H1 (cell line): ENCODE measurements around the gene CREG2. TPM values are rescaled to one million over a fixed set of nuclear protein-coding genes. Genes with fewer than 3 reads are reported as not detected.

Source experiments
- CTCF ChIA-PET: fragments of 300-600 bp; sonication (Branson Sonifier 250); formaldehyde crosslinking; loops from one replicate; lab custom pipeline; 2021; ENCODE audit not compliant: partially characterized antibody; lab: Charles Lee
- POLR2A ChIA-PET: fragments of 300-600 bp; sonication (Branson Sonifier 250); formaldehyde crosslinking; loops from one replicate; lab custom pipeline; 2021; ENCODE audit warnings: inconsistent platforms; ENCODE audit not compliant: partially characterized antibody; lab: Charles Lee
- DNase-seq, 2 experiments: peaks; one replicate each; pipeline versions ENCODE4 v3.0.0 to v3.0.0-alpha.2; 2010 to 2022; ENCODE audit warnings: low spot score in 2 of 2, low read depth in 1 of 2, mixed read lengths in 1 of 2
- FAIRE-seq: peaks from 2 replicates; lab custom pipeline; 2011; peaks lifted over from hg19 to GRCh38; lab: Jason Lieb, UNC
- H2AFZ ChIP-seq: 2 replicates; pipeline ENCODE4 v1.8.1; 2012; ENCODE audit warnings: low read length, inconsistent platforms
- H2AK5ac ChIP-seq: 2 replicates; pipeline ENCODE4 v1.6.1; 2013; ENCODE audit warnings: low read depth, low read length
- H2BK120ac ChIP-seq: replicated peaks from 2 replicates; pipeline ENCODE3; 2013; ENCODE audit warnings: low read depth, low read length, inconsistent platforms
- H2BK12ac ChIP-seq: 2 replicates; pipeline ENCODE4 v1.6.1; 2013; ENCODE audit warnings: low read depth, low read length
- H2BK15ac ChIP-seq: 2 replicates; pipeline ENCODE4 v1.6.1; 2013; ENCODE audit warnings: low read length
- H2BK20ac ChIP-seq: 2 replicates; pipeline ENCODE4 v1.6.1; 2013; ENCODE audit warnings: low read length
- H2BK5ac ChIP-seq: 2 replicates; pipeline ENCODE4 v1.6.1; 2013; ENCODE audit warnings: low read depth, low read length
- H3K14ac ChIP-seq: 2 replicates; pipeline ENCODE4 v1.6.1; 2013; ENCODE audit warnings: inconsistent platforms; ENCODE audit not compliant: insufficient read length
- H3K18ac ChIP-seq: 2 replicates; pipeline ENCODE4 v1.6.1; 2013; ENCODE audit warnings: low read length; ENCODE audit errors: extremely low read depth
- H3K23ac ChIP-seq: 2 replicates; pipeline ENCODE4 v1.6.1; 2013; ENCODE audit warnings: inconsistent platforms; ENCODE audit not compliant: insufficient read length
- H3K23me2 ChIP-seq: 2 replicates; pipeline ENCODE4 v1.6.1; 2013; ENCODE audit warnings: low read depth, low read length
- H3K27ac ChIP-seq: 2 replicates; pipeline ENCODE4 v1.6.1; 2011; ENCODE audit warnings: low read depth, low read length, inconsistent platforms
- H3K27me3 ChIP-seq, 4 experiments: replicated peaks in 1 of 4; 1 replicate in 1 of 4; 2 replicates in 3 of 4; pipeline versions ENCODE4 v1.6.1 to v1.8.1; 2011 to 2013; ENCODE audit warnings: low read length in 3 of 4, mild to moderate bottlenecking in 3 of 4, inconsistent platforms in 2 of 4, mixed read lengths in 2 of 4, moderate library complexity in 1 of 4; ENCODE audit not compliant: control insufficient read depth in 3 of 4, insufficient read depth in 3 of 4; ENCODE audit errors: extremely low read depth in 1 of 4
- H3K36me3 ChIP-seq, 4 experiments: 2 replicates each; pipeline versions ENCODE4 v1.6.1 to v1.8.1; 2011 to 2013; ENCODE audit warnings: mild to moderate bottlenecking in 4 of 4, low read length in 3 of 4, moderate library complexity in 2 of 4, control low read depth in 1 of 4, inconsistent platforms in 1 of 4; ENCODE audit not compliant: insufficient read depth in 4 of 4, control insufficient read depth in 2 of 4
- H3K4ac ChIP-seq: replicated peaks from 2 replicates; pipeline ENCODE3; 2013; ENCODE audit warnings: low read length, low read depth, mixed read lengths, inconsistent platforms; ENCODE audit not compliant: insufficient read length
- H3K4me1 ChIP-seq, 4 experiments: replicated peaks in 1 of 4; 1 replicate in 1 of 4; 2 replicates in 3 of 4; pipeline versions ENCODE4 v1.6.1 to v1.8.1; 2011 to 2013; ENCODE audit warnings: low read length in 3 of 4, inconsistent platforms in 2 of 4, mixed read lengths in 1 of 4; ENCODE audit not compliant: insufficient read depth in 4 of 4, control insufficient read depth in 3 of 4
- H3K4me2 ChIP-seq, 2 experiments: 2 replicates each; pipeline versions ENCODE4 v1.6.1 to v1.8.1; 2011 to 2013; ENCODE audit warnings: low read depth in 2 of 2, low read length in 2 of 2, control low read depth in 1 of 2, inconsistent platforms in 1 of 2, mild to moderate bottlenecking in 1 of 2; ENCODE audit not compliant: insufficient read depth in 1 of 2
- H3K4me3 ChIP-seq, 4 experiments: fragments of 200-600, 300-600 bp in 1 of 4; sonication (generic), shearing (Covaris generic), sonication (Bioruptor Twin) in 1 of 4; 2 replicates each; pipeline versions ENCODE4 v1.5.1 to v1.8.1; 2011 to 2016; ENCODE audit warnings: low read length in 4 of 4, low read depth in 3 of 4, control low read depth in 2 of 4, inconsistent platforms in 2 of 4, mild to moderate bottlenecking in 2 of 4, mixed read lengths in 1 of 4, moderate library complexity in 1 of 4; ENCODE audit not compliant: insufficient read depth in 2 of 4; ENCODE audit errors: extremely low read depth in 1 of 4
- H3K56ac ChIP-seq: replicated peaks from 2 replicates; pipeline ENCODE3; 2013; ENCODE audit warnings: low read depth, mild to moderate bottlenecking, mixed read lengths, low read length, inconsistent platforms; ENCODE audit not compliant: insufficient read length
- H3K79me1 ChIP-seq: 2 replicates; pipeline ENCODE4 v1.6.1; 2013; ENCODE audit warnings: low read depth, low read length, control low read depth
- H3K79me2 ChIP-seq, 2 experiments: 2 replicates each; pipeline versions ENCODE4 v1.6.1 to v1.8.1; 2012 to 2013; ENCODE audit warnings: low read length in 2 of 2, mild to moderate bottlenecking in 2 of 2, inconsistent platforms in 1 of 2; ENCODE audit not compliant: insufficient read depth in 2 of 2, control insufficient read depth in 1 of 2
- H3K9ac ChIP-seq, 4 experiments: replicated peaks in 1 of 4; 1 replicate in 1 of 4; 2 replicates in 3 of 4; pipeline versions ENCODE4 v1.6.1 to v1.8.1; 2011 to 2013; ENCODE audit warnings: low read depth in 3 of 4, low read length in 3 of 4, control low read depth in 2 of 4, mild to moderate bottlenecking in 2 of 4, moderate library complexity in 2 of 4, inconsistent platforms in 1 of 4; ENCODE audit errors: extremely low read depth in 1 of 4
- H3K9me3 ChIP-seq, 2 experiments: 2 replicates each; pipeline versions ENCODE4 v1.6.1 to v1.8.1; 2012 to 2013; ENCODE audit warnings: mild to moderate bottlenecking in 2 of 2, moderate library complexity in 2 of 2, control low read depth in 1 of 2, inconsistent platforms in 1 of 2, low read depth in 1 of 2, low read length in 1 of 2, mixed read lengths in 1 of 2; ENCODE audit not compliant: insufficient read depth in 2 of 2
- H4K20me1 ChIP-seq, 2 experiments: replicated peaks in 1 of 2; 2 replicates each; pipeline versions ENCODE3 to v1.8.1; 2011 to 2013; ENCODE audit warnings: inconsistent platforms in 2 of 2, low read length in 2 of 2, mild to moderate bottlenecking in 1 of 2; ENCODE audit not compliant: insufficient read depth in 2 of 2, control insufficient read depth in 1 of 2
- H4K5ac ChIP-seq: 2 replicates; pipeline ENCODE4 v1.6.1; 2013; ENCODE audit warnings: low read length, low read depth, mixed read lengths, inconsistent platforms; ENCODE audit not compliant: insufficient read length
- H4K8ac ChIP-seq: 2 replicates; pipeline ENCODE4 v1.8.0; 2013; ENCODE audit warnings: mild to moderate bottlenecking, moderate library complexity, low read length, inconsistent platforms; ENCODE audit not compliant: insufficient read depth; ENCODE audit errors: extremely low read depth
- H4K91ac ChIP-seq: replicated peaks from 2 replicates; pipeline ENCODE3; 2013; ENCODE audit warnings: low read length, mixed read lengths, inconsistent platforms; ENCODE audit not compliant: insufficient read length
- HDAC6 ChIP-seq: IDR thresholded peaks from one replicate; pipeline ENCODE4 v1.7.1; 2012; ENCODE audit warnings: low read depth, mild to moderate bottlenecking, inconsistent platforms, low read length, moderate library complexity
- KDM1A ChIP-seq: fragments of 200-600, 300-600 bp; sonication (generic); IDR thresholded peaks from 2 replicates; pipeline ENCODE4 v1.7.1; 2016; ENCODE audit warnings: mild to moderate bottlenecking, low read length, borderline replicate concordance
- SIRT6 ChIP-seq: IDR thresholded peaks from one replicate; pipeline ENCODE4 v1.7.1; 2012; ENCODE audit warnings: low read length, inconsistent platforms
- TBP ChIP-seq: IDR thresholded peaks from 2 replicates; pipeline ENCODE4 v1.6.1; 2011; ENCODE audit warnings: low read depth, low read length, improper control_type of control experiment
- TEAD4 ChIP-seq: IDR thresholded peaks from 2 replicates; pipeline ENCODE4 v1.6.1; 2012; ENCODE audit warnings: low read depth, low read length, inconsistent platforms, mixed read lengths
- WGBS, 2 experiments: shearing (Covaris generic) in 1 of 2; methylation state at CpG; one replicate each; pipeline versions ENCODE4 v1.1.6 to v1.1.7; 2013 to 2015; ENCODE audit warnings: low lambda C conversion rate in 2 of 2, mixed read lengths in 2 of 2, inconsistent platforms in 1 of 2, low coverage in 1 of 2, missing lambda C conversion rate in 1 of 2; ENCODE audit not compliant: insufficient replicate concordance in 2 of 2, insufficient coverage in 1 of 2, insufficient read length in 1 of 2; ENCODE audit errors: extremely low coverage in 1 of 2, missing lambda C conversion rate in 1 of 2; 5-methylcytosine and 5-hydroxymethylcytosine counted together
- polyA plus RNA-seq, 7 experiments: library from polyadenylated mRNA; depleted of rRNA in 3 of 7; stranded (reverse) in 5 of 7; unstranded in 2 of 7; fragments of >200 nt in 5 of 7; fragments of 200-250 nt in 2 of 7; gene quantifications; 1 replicate in 5 of 7; 2 replicates in 1 of 7; 4 replicates in 1 of 7; pipeline versions ENCODE4 v1.2.1 to v1.2.3, GENCODE V29; 2011 to 2013; ENCODE audit warnings: missing spikeins in 2 of 7, mixed read lengths in 2 of 7
- total RNA-seq: library from RNA; stranded (reverse); fragmentation: NEBNext Ultra II Directional; extraction: Animal tissue kit (Norgen Biotek cat#: 25700); gene quantifications from 2 replicates; pipeline ENCODE4 v1.2.1, GENCODE V29; 2021
- TF ChIP-seq, protein P1 (sequence below): IDR thresholded peaks from 2 replicates; pipeline ENCODE4 v1.6.1; 2011; ENCODE audit warnings: low read length, improper control_type of control experiment

Gene CREG2
- total and polyA plus RNA-seq, 2 of the 8 experiments (the other 6 are each of a cell fraction or from before 2014, with no cell fraction given): 2.0 to 2.2 TPM

DNA sequence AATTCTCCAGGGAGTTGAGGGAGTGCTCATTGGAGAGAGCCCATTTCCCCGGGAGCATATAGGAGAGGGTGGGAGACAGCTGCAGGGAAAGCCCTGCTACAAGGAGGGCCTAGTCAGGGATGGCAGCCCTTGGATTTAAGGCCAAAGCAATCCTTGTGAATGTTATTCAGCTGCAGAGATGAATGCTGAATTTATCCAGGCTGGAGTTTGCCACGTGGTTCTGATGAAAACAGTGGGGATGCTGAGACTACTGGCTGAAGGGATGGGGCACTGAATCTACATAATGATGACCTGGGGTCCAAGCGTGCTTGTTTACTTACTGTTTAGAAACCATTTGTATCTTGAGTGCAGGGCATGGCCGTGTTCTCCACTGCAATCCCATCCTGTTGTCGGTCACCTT is 43.2 kb downstream of the CREG2 start:
- Histone ChIP-seq H4K20me1 (no peaks in the 10 kb centered on the region), H3K27me3 (no peaks in the 10 kb centered on the region), H3K4me1 (peaks cover 7 to 15% (median 9%) of the 10 kb centered on the region in 4 experiments), H3K36me3 (no peaks in the 10 kb centered on the region), H3K9me3 (no peaks in the 10 kb centered on the region; a peak in 1 of 4 replicates), H3K4me2 (no peak overlapping the region), H2BK15ac (no peak overlapping the region), H4K5ac (no peak overlapping the region), H3K18ac (no peak overlapping the region), H3K27ac (no peak overlapping the region), H4K91ac (no peak overlapping the region), H2BK20ac (no peak overlapping the region), H3K56ac (no peak overlapping the region), H3K23ac (no peak overlapping the region), H3K14ac (no peak overlapping the region), H2AFZ (peak overlapping the region; percentile 28; the same call in 1 of the 2 replicates), H4K8ac (no peak overlapping the region), H3K79me1 (no peaks in the 10 kb centered on the region), H3K4ac (no peak overlapping the region), H2BK120ac (no peak overlapping the region), H3K9ac (no peak overlapping the region), H2BK12ac (no peak overlapping the region; the same call in 1 of the 2 replicates), H2BK5ac (no peak overlapping the region), H3K23me2 (no peaks in the 10 kb centered on the region), H3K79me2 (no peaks in the 10 kb centered on the region), H3K4me3 (no peak overlapping the region), H2AK5ac (no peak overlapping the region)
- 86% methylated on average over 5 of the region's 5 CpGs; no CpG with 5 or more reads in 1 of the 2 experiments for WGBS, 2 experiments
- TF ChIP-seq, protein P1, sequence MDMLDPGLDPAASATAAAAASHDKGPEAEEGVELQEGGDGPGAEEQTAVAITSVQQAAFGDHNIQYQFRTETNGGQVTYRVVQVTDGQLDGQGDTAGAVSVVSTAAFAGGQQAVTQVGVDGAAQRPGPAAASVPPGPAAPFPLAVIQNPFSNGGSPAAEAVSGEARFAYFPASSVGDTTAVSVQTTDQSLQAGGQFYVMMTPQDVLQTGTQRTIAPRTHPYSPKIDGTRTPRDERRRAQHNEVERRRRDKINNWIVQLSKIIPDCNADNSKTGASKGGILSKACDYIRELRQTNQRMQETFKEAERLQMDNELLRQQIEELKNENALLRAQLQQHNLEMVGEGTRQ: no peak
- TF ChIP-seq HDAC6 (no peak), TBP (no peak), TEAD4 (no peak), KDM1A (no peak), SIRT6 (no peak)
- ChIA-PET POLR2A (no interaction called here), CTCF (interaction anchor here (0.5 to 5.2 kb wide), 3 partner anchors 24 to 117 kb away, joined by 3 to 48 read pairs (median 14); partner anchors contain the start of gene CREG2)
- FAIRE-seq (no peak), DNase-seq (no peak)
